Lower lobe of right lung (tissue), 2 donors: ENCODE data around the gene ZFHX2. TPM values are rescaled to one million over a fixed set of nuclear protein-coding genes. Genes with fewer than 3 reads are reported as not detected.

Experiments
- ATAC-seq, 2 donors: fragments of 200-7000 bp; cut with Tn5 transposase; one replicate each; pipeline ENCODE4 v1.9.1; 2020 to 2022; ENCODE audit warnings: mild to moderate bottlenecking in 2 of 2, moderate library complexity in 2 of 2
- DNase-seq: peaks from one replicate; pipeline ENCODE4 v3.0.0-alpha.2; 2020
- H3K27ac ChIP-seq: fragments of 200-600 bp; one replicate; pipeline ENCODE4 v1.8.0; 2022
- H3K27me3 ChIP-seq: fragments of 200-600 bp; one replicate; pipeline ENCODE4 v1.8.0; 2022; ENCODE audit warnings: low read depth
- H3K36me3 ChIP-seq: fragments of 200-600 bp; one replicate; pipeline ENCODE4 v1.8.0; 2022; ENCODE audit warnings: mild to moderate bottlenecking
- H3K4me1 ChIP-seq: fragments of 200-600 bp; one replicate; pipeline ENCODE4 v1.8.0; 2022
- H3K4me3 ChIP-seq: fragments of 200-600 bp; one replicate; pipeline ENCODE4 v1.8.0; 2022; ENCODE audit warnings: mild to moderate bottlenecking
- H3K9me3 ChIP-seq: fragments of 200-600 bp; one replicate; pipeline ENCODE4 v1.8.0; 2022
- intact Hi-C: fragments of 100-400 bp; cut with DNase I; formaldehyde crosslinking; loops from one replicate; pipeline ENCODE4 v1.11.0; 2022
- total RNA-seq: library from RNA; stranded (reverse); fragmentation: NEBNext Ultra II Directional; extraction: Animal tissue kit (Norgen Biotek cat#: 25700); gene quantifications from one replicate; pipeline ENCODE4 v1.2.1, GENCODE V29; 2021
- TF ChIP-seq, protein P1 (sequence below): fragments of 200-600 bp; IDR thresholded peaks from one replicate; pipeline ENCODE4 v1.8.0; 2022; ENCODE audit warnings: antibody characterized with exemption, mild to moderate bottlenecking
- donor health status: DM: no; HTN: yes; CAD: no; lungs with severe emphysema.

ZFHX2 gene
- total RNA-seq, 1 donor from 2014 or later: 5.1 TPM

DNA sequence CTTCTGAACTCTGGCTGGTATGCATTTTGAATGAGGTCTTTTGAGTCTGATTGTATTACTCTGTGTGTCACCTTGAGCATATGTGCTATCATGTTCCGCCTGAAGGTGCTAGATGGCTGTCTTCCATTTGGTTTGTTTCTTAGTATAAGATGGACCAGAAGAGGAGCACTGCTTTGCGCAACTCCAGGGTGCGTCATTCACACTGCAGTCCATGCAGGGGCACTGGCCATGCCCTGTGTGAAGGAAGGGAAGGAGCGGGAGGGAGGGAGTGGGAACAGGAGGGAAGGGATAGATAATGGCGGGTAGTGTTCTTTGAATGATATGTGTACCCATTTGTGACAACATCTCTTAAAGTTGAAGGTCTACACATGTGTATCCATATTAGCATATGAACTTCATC is 8.2 kb downstream of the ZFHX2 start:
- no peaks in the 10 kb centered on the region for H3K4me1 ChIP-seq
- ATAC-seq (no peak), DNase-seq (no peak)
- intact Hi-C loops: no loop called here
- TF ChIP-seq, protein P1, sequence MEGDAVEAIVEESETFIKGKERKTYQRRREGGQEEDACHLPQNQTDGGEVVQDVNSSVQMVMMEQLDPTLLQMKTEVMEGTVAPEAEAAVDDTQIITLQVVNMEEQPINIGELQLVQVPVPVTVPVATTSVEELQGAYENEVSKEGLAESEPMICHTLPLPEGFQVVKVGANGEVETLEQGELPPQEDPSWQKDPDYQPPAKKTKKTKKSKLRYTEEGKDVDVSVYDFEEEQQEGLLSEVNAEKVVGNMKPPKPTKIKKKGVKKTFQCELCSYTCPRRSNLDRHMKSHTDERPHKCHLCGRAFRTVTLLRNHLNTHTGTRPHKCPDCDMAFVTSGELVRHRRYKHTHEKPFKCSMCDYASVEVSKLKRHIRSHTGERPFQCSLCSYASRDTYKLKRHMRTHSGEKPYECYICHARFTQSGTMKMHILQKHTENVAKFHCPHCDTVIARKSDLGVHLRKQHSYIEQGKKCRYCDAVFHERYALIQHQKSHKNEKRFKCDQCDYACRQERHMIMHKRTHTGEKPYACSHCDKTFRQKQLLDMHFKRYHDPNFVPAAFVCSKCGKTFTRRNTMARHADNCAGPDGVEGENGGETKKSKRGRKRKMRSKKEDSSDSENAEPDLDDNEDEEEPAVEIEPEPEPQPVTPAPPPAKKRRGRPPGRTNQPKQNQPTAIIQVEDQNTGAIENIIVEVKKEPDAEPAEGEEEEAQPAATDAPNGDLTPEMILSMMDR: no peak
- no peaks in the 10 kb centered on the region for H3K27me3 ChIP-seq
- H3K27ac ChIP-seq: no peak overlapping the region
- no peaks in the 10 kb centered on the region for H3K9me3 ChIP-seq
- no peak overlapping the region for H3K4me3 ChIP-seq
- H3K36me3 ChIP-seq: no peaks in the 10 kb centered on the region

DNA sequence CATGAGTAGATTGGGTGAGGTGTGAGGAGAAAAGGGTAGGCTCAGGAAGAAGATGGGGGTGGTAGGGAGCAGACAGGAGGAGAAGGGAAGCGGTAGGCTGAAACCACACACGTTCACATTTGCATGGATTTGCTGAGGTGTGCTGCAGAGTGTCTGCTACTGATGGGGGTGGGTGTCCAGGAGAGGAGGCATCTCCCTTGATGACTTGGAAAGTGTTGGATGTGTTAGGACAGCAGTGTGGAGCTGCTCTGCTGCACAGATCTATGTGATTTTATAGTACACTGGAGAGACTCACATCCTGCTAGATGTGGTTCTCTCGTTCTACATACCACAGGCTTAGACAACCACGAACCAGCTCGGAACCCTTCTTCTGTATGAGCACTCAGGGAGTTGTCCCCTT is 9.3 kb downstream of the ZFHX2 start:
- no peak overlapping the region for H3K4me3 ChIP-seq
- TF ChIP-seq, protein P1: no peak
- H3K27ac ChIP-seq: no peak overlapping the region
- ATAC-seq (no peak), DNase-seq (no peak)
- no peaks in the 10 kb centered on the region for H3K27me3 ChIP-seq
- intact Hi-C loops: no loop called here
- H3K4me1 ChIP-seq: no peaks in the 10 kb centered on the region
- H3K36me3 ChIP-seq: no peaks in the 10 kb centered on the region
- H3K9me3 ChIP-seq: no peaks in the 10 kb centered on the region

DNA sequence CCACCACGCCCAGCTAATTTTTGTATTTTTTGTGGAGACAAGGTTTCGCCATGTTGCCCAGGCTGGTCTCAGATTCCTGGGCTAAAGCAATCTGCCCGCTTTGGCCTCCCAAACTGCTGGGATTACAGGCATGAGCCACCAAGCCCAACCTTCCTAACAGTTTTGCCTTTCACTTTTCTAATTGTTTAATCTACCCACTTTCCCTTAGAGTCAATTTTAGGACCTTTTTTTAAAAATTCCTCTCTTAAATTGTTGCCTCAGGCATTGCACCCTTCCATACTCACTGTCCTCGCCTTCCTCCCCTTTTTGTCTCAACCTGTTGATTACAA is 11.5 kb downstream of the ZFHX2 start:
- Histone ChIP-seq H3K27ac (no peak overlapping the region), H3K9me3 (no peaks in the 10 kb centered on the region), H3K4me3 (no peak overlapping the region), H3K36me3 (no peaks in the 10 kb centered on the region), H3K27me3 (no peaks in the 10 kb centered on the region), H3K4me1 (no peaks in the 10 kb centered on the region)
- intact Hi-C loops: no loop called here
- DNase-seq (no peak), ATAC-seq (no peak)
- TF ChIP-seq, protein P1: no peak

DNA sequence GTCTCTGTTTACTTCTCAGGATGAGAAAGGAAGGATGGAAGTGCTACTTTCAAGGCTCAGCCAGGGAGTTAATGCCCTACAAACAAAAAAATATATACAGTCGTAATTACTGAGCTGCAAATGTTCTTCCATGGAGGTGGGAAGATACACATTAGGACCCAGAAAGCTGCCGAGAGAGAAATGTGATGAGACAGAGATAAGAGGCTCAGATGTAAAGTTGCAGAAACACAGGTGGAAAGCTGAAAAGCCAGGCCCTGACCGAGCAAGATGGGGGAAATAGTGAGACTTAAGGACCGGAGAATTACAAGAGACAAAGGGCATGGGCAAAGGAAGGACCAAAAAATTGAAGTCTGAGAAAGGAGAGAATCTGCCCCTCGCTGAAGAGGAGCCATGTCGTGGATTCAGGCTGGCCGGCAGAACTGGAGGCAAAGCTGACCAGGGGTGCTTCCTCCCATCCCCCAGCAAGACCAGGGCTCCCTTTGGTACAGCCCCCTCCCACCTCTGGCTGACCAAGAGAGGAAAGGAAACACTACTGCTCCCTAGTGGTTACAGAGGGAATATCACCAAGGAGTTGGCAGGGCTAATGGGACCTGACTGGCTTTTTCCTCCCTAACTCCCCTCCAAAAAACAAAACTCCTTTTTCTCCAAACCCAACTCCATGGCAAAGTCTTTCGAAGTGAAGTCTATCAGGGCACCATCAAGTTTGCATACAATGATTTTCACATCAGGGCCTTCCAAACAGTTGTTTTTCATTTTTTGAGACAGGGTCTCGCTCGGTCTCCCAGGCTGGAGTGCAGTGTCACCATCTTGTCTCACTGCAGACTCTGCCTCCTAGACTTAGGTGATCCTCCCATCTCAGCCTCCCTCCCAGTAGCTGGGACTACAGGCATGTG is 12.1 kb downstream of the ZFHX2 start:
- TF ChIP-seq, protein P1: peak; percentile 77
- no peaks in the 10 kb centered on the region for H3K4me1 ChIP-seq
- no peaks in the 10 kb centered on the region for H3K9me3 ChIP-seq
- DNase-seq (no peak), ATAC-seq (peak; percentile 71 to 78)
- no peak overlapping the region for H3K4me3 ChIP-seq
- no peak overlapping the region for H3K27ac ChIP-seq
- intact Hi-C loops: no loop called here
- H3K36me3 ChIP-seq: no peaks in the 10 kb centered on the region
- no peaks in the 10 kb centered on the region for H3K27me3 ChIP-seq

DNA sequence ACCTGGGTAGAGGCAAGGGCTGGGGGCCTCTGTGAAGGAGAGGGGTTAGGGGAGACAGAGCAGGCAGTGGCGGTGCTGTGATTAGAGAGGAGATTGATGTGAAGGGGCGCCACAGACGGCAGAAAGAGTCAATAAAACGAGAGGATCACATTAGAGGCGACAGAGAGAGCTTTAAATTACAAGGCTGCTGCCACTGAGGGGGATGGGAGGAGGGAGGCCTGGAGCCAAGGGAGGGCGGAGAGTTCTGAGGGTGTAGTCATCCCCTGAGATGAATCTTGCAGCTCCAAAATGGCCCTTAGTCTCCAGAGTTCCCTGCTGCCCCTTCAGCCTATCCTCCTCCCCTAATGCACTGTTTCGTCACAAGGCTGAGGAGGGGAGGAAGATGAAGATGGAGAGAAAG is 12.8 kb downstream of the ZFHX2 start:
- DNase-seq (no peak), ATAC-seq (peak in 1 of 2 donors; percentile 19)
- no peaks in the 10 kb centered on the region for H3K9me3 ChIP-seq
- intact Hi-C loops: no loop called here
- TF ChIP-seq, protein P1: no peak
- H3K27me3 ChIP-seq: no peaks in the 10 kb centered on the region
- no peak overlapping the region for H3K27ac ChIP-seq
- no peak overlapping the region for H3K4me3 ChIP-seq
- H3K4me1 ChIP-seq: no peaks in the 10 kb centered on the region
- no peaks in the 10 kb centered on the region for H3K36me3 ChIP-seq
